Coronary artery (tissue), 2 donors: Measurements from ENCODE around the gene SP5.

Experiments
- DNase-seq: peaks from one replicate; pipeline ENCODE4 v3.0.0-alpha.2; 2017; ENCODE audit warnings: low spot score
- H3K27ac ChIP-seq, 2 donors: fragments of 200-600 bp; sonication (generic); one replicate each; pipeline ENCODE4 v1.5.1; 2016 to 2019
- H3K4me3 ChIP-seq: fragments of 200-600 bp; sonication (generic); 2 replicates; pipeline ENCODE4 v1.5.1; 2016; ENCODE audit warnings: mild to moderate bottlenecking, moderate library complexity
- CTCF ChIP-seq: fragments of 200-600 bp; sonication (generic); IDR thresholded peaks from one replicate; pipeline ENCODE4 v1.5.1; 2019; ENCODE audit warnings: antibody characterized with exemption

SP5 gene

GRCh38 chr2:170766693-170767092 is 51.6 kb downstream of the SP5 start:
- H3K27ac ChIP-seq: no peak overlapping the region
- no peak for DNase-seq
- H3K4me3 ChIP-seq: no peak overlapping the region
- TF ChIP-seq CTCF: no peak
